Mucosa of gallbladder (tissue), 1 donor: ENCODE measurements around the gene WBP1L. TPM values are rescaled to one million over a fixed set of nuclear protein-coding genes. Genes with fewer than 3 reads are reported as not detected.

Experiments
- DNase-seq: peaks from one replicate; pipeline ENCODE4 v3.0.0-alpha.2; 2020; ENCODE audit warnings: low spot score
- total RNA-seq: library from RNA; stranded (reverse); gene quantifications from one replicate; pipeline ENCODE4 v1.2.1, GENCODE V29; 2021
- donor health status: DM: no; HTN: no; CAD: no.

WBP1L gene
- total RNA-seq, 1 donor from 2014 or later: 58.1 TPM

DNA sequence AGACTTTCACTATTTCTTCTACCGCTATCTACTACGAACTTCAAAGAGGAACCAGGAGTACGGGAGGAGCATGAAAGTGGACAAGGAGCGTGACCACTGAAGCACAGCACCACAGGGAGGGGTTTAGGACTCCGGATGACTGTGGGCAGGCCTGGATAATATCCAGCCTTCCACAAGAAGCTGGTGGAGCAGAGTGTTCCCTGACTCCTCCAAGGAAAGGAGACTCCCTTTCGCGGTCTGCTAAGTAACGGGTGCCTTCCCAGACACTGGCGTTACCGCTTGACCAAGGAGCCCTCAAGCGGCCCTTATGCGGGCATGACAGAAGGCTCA is 15.2 kb downstream of the WBP1L start:
- peak; percentile 54 for DNase-seq

DNA sequence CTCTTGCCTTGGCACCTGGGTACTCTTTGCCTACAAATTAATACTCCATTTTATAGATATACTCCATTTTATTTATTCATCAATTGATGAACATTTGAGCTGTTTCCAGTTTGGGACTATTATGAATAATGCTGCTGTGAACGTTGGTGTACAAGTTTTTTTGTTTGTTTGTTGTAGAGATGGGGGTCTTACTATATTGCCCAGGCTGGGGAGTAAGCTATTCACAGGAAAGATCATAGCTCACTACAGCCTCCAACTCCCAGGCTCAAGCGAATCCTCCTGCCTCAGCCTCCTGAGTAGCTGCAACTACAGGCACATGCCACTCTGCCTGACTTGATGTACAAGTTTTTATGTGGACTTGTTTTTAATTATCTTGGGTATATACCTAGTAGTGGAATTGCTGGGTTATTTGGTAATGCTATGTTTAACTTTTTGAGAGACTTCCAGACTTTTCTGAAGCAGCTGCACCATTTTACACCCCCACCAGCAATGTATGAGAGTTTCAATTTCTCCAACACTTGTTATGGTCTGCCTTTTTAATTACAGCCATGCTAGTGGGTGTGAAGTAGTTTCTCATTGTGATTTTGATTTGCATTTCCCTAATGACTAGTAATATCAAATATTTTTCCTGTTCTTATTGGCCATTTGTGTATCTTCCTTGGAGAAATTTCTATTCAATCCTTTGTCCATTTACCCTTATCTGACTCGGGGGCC is 15.9 kb downstream of the WBP1L start:
- no peak for DNase-seq

DNA sequence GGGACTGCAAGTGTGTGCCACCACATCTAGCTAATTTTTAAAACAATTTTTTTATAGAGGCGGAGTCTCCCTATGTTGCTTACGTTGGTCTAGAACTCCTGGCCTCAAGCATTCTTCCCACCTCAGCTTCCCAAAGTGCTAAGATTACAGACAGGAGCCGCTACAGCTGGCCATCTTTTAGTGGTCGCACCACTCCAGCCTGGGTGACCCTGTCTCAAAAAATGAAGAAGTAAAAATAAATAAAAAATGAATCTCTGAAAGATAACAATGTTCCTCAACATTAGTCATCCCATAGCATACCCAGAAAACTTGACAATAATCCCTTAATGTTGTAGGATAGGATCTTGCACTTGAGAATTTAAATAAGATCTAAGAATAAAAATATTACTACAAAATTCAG is 18.2 kb downstream of the WBP1L start:
- DNase-seq: no peak

DNA sequence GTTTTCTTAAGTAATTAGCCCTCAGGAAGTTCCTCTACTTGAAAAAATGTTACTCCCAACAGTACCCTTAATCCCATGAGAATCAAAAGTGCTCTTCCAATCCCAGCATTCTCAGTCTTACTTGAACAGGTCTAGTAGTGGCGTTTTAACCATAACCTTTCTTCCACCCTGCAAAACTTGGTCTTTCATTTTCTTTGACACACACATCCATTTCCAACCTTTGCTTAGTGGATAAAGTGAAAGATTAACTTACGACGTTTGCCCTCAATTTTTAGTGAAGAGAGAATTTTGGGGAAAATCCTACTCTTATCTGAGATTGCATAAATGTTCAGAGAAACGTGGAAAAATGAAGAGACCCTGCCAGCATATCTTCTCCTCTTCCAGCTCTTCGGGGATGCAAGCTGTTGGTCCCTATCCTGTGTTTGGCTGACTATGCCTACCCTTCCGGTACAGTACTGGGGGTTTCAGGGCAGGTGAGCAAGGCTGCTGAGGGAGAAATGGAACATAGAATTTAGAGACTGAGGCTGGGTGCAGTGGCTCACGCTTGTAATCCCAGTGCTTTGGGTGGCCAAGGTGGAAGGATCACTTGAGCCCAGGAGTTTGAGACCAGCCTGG is 18.8 kb downstream of the WBP1L start:
- no peak for DNase-seq

GRCh38 chr10:102763037-102763607 is 19.4 kb downstream of the WBP1L start:
- DNase-seq: no peak

GRCh38 chr10:102764470-102765161 is 20.9 kb downstream of the WBP1L start:
- no peak for DNase-seq

DNA sequence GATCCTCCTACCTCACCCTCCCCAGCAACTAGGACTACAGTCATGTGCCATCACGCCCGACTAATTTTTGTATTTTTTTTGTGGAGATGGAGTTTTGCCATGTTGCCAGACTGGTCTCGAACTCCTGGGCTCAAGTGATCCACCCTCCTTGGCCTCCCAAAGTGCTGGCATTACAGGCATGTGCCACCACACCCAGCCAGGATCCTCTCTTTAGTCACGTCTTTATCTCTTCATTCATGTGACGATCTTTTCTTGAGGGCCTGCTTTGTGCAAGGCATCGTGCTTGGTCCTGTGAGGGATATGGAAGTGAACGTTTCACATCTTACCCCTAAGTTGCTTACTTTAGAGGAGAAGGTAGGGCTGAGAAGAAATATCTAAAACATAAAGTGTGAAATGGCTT is 21.6 kb downstream of the WBP1L start:
- no peak for DNase-seq

GRCh38 chr10:102767428-102768160 is 23.8 kb downstream of the WBP1L start:
- no peak for DNase-seq

GRCh38 chr10:102769375-102770107 is 25.8 kb downstream of the WBP1L start:
- DNase-seq: no peak

GRCh38 chr10:102770108-102770482 is 26.3 kb downstream of the WBP1L start:
- DNase-seq: no peak

GRCh38 chr10:102770792-102771191 is 27.0 kb downstream of the WBP1L start:
- no peak for DNase-seq

GRCh38 chr10:102773320-102773719 is 29.6 kb downstream of the WBP1L start:
- DNase-seq: no peak

- peak; percentile 33 for DNase-seq
Observed at GRCh38 chr10:102773986-102774385, 30.2 kb downstream of the WBP1L start.

DNA sequence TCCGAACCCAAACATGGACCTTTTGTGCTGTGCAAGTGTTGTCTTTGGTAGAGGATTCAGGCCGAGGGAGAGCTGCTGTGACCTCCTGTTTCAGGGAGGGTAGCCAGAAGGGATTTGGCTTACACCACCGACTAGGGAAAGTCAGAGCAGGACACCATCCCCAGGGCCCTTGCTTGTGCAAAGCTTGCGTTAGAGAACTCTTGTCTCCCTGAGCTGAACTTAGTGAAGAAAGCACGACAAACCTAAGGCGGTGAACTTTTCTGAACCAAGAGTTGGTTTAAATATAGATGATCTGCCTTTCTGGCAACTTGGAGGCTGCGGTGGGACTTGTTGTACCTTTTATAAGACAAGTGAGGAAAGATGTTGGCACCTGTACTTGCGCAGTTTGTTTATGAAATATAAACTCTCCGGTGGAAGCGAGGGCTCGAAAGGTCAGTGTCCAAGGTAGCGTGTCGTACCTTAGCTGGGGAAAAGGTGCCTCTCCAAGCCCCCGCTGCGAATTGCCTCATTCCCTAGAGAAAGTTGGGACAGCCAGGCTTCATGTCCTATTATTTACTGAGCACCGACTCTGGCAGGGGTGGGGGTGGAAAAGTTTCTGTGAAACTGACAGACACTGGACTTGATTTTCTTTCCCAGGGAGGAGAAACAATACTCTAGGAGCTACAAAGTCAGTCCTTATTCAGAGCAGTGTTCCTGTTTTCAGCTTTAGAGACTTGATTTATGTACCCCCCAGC is 31.6 kb downstream of the WBP1L start:
- peak; percentile 33 for DNase-seq

GRCh38 chr10:102775935-102776669 is 32.4 kb downstream of the WBP1L start:
- peak; percentile 80 for DNase-seq

- peak; percentile 79 for DNase-seq
Observed at GRCh38 chr10:102776779-102777456, 33.2 kb downstream of the WBP1L start.

DNA sequence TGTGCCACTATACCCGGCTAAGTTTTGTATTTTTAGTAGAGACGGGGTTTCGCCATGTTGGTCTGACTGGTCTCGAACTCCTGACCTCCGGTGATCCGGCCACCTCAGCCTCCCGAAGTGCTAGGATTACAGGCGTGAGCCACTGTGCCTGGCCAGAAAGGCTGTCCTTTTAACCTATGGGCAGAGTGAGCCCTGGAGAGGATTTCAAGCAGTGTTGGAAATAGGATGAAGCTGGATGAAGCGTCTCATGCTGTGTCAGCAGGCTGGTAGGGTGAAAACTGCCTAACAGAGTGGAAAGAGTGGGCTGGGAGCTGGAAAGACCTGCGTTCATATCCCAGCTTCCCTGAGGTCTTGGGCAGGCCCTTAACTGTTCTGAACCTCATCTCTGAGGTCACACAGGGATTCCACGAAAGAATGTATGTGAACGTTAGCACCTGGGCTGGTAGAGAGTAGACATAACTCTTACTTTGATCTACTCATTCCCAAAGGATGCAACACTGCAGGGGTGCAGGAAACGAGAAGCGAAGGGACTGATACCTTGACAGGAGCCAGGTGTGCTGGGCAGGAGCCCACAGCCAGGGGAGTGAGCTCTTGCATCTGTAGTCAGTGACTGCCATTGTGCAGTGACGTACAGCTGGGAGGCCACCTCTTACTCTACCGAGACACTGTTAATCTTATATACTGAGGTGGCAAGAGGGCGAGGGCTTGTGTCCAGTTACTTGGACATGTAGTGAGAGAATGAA is 34.1 kb downstream of the WBP1L start:
- DNase-seq: no peak

DNA sequence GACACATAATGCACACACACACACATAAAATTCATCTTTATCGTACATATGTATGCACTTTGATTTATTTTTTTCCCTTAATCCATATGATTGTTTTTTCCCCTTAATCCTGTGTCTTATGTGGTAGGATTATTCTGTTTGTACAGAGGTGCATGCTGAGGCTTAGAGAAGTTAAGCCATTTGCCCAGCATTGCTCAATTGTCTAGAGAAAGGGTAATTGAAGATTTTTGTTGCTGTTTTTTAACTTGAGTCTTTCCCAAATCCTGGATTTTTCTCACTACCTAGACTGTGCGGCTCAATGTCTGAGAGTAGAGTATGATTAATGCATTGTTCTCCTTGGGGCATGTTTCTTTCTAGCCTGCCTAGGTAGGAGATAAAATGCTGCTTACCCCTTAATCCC is 35.0 kb downstream of the WBP1L start:
- no peak for DNase-seq
